WERI-Rb-1 (cell line): ENCODE results near the gene TCF12.

Experiments
- DNase-seq: peaks from one replicate; pipeline ENCODE4 v3.0.0-alpha.2; 2020
- H3K27ac ChIP-seq: fragments of 250-450 bp; sonication (Bioruptor Pico); 2 replicates; pipeline ENCODE4 v1.5.1; 2020; ENCODE audit warnings: mild to moderate bottlenecking, moderate library complexity
- H3K27me3 ChIP-seq: fragments of 250-450 bp; sonication (Bioruptor Pico); 2 replicates; pipeline ENCODE4 v1.5.1; 2021; ENCODE audit warnings: mild to moderate bottlenecking, low read depth, moderate library complexity; ENCODE audit not compliant: insufficient read depth, severe bottlenecking
- H3K36me3 ChIP-seq: fragments of 250-450 bp; sonication (Bioruptor Pico); 2 replicates; pipeline ENCODE4 v1.5.1; 2020; ENCODE audit warnings: mild to moderate bottlenecking, moderate library complexity
- H3K4me3 ChIP-seq: 2 replicates; pipeline ENCODE4 v1.5.1; 2011; ENCODE audit warnings: low read depth, mild to moderate bottlenecking, control low read depth, low read length
- H3K9me3 ChIP-seq: fragments of 250-450 bp; sonication (Bioruptor Pico); 2 replicates; pipeline ENCODE4 v1.5.1; 2021; ENCODE audit warnings: mild to moderate bottlenecking, moderate library complexity; ENCODE audit not compliant: severe bottlenecking
- TF ChIP-seq, protein P1 (sequence below): IDR thresholded peaks from 2 replicates; pipeline ENCODE4 v1.5.1; 2011; ENCODE audit warnings: low read depth, mild to moderate bottlenecking, control low read depth, inconsistent platforms, low read length

Gene TCF12

DNA sequence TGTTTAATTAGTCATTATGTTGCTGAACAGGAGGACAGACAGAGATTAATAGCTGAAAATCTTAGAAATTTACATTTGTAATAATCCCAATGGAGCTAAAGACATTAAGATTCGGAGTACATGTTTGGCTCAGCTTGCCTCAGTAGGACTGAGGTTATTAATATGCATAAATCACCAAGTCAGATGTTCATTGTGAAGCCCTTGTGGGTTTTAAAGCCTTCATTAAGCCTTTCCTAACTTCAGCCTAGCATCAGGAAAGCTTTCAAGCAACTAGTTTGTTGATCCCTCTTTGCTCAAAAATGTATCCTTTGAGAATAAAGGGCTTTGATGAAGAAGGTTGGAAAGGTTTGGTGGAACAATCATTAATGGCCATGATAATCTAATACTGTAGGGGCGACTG is 279.7 kb downstream of the TCF12 start:
- no peak for DNase-seq
- Histone ChIP-seq H3K9me3 (no peaks in the 10 kb centered on the region), H3K27me3 (no peaks in the 10 kb centered on the region), H3K27ac (no peak overlapping the region), H3K4me3 (no peak overlapping the region), H3K36me3 (peaks cover 26% of the 10 kb centered on the region)
- TF ChIP-seq, protein P1, sequence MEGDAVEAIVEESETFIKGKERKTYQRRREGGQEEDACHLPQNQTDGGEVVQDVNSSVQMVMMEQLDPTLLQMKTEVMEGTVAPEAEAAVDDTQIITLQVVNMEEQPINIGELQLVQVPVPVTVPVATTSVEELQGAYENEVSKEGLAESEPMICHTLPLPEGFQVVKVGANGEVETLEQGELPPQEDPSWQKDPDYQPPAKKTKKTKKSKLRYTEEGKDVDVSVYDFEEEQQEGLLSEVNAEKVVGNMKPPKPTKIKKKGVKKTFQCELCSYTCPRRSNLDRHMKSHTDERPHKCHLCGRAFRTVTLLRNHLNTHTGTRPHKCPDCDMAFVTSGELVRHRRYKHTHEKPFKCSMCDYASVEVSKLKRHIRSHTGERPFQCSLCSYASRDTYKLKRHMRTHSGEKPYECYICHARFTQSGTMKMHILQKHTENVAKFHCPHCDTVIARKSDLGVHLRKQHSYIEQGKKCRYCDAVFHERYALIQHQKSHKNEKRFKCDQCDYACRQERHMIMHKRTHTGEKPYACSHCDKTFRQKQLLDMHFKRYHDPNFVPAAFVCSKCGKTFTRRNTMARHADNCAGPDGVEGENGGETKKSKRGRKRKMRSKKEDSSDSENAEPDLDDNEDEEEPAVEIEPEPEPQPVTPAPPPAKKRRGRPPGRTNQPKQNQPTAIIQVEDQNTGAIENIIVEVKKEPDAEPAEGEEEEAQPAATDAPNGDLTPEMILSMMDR: no peak

DNA sequence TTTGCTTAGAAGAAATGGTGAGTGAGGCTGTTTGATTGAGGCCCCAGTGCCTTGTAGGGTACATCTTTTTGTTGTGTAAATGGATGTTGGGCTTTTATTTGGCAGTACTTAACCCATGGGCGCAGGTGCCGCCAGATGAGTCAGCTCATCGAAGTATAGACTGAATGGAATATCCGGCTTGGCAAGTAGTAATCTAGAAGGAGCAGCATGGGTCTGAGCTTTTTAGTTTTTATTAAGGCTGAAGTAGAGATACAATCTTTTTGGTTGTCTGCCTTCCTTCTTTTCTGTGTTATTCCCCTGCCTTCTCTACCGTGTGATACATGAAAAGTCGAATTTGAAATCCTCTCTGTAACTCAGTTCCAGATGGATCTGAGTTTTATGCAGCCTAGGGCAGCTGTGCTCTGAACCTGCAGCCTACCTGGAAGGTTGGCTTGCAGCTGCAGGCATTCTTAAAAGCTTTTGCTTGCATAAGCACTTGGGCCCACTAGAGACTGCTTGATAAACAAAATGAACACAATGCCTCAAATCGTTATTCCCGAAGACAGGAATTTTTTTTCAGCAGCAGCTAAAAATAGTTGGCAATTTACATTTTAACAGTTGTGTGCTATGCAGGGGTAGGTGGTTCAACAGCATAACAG is 280.3 kb downstream of the TCF12 start:
- Histone ChIP-seq H3K27me3 (no peaks in the 10 kb centered on the region), H3K27ac (no peak overlapping the region), H3K4me3 (no peak overlapping the region), H3K36me3 (peaks cover 21% of the 10 kb centered on the region), H3K9me3 (no peaks in the 10 kb centered on the region)
- DNase-seq: no peak
- TF ChIP-seq, protein P1: no peak

DNA sequence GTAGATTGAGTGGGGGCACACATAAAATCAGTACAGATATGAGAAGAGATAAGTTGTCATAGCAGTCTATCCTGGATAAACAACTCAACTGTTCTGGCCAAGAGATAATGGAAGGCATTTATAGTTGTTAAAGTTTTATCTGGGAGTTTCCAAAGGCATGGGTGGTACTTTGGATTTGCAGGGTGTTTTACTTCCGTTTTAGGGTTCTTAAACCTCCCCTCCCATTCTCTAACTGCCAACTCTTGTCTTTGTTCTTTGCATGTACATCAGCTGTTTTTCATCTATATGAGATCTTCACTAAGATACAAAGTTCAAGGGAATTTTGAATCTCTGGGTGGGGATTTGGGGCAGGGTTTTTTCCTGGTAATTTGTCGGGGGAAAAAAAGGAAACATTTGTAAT is 283.1 kb downstream of the TCF12 start:
- TF ChIP-seq, protein P1: no peak
- peaks cover 13% of the 10 kb centered on the region for H3K36me3 ChIP-seq
- DNase-seq: no peak
- no peak overlapping the region for H3K4me3 ChIP-seq
- H3K27ac ChIP-seq: no peak overlapping the region
- no peaks in the 10 kb centered on the region for H3K27me3 ChIP-seq
- no peaks in the 10 kb centered on the region for H3K9me3 ChIP-seq

DNA sequence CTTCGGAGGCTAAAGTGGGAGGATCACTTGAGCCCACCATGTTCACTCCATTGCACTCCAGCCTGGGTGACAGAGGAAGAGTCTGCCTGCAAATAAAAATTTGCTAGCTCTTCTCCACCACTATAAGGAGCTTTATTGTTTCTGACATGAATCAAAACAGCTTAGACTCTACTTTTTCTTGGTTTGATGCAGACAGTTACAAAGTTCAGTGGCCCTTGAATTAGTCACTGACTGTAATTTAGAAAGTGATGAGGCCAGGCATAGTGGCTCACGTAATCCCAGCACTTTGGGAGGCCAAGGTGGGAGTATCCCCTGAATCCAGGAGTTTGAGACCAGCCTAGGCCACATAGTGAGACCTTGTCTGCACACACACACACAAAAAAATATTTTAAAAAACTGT is 285.5 kb downstream of the TCF12 start:
- Histone ChIP-seq H3K9me3 (no peaks in the 10 kb centered on the region), H3K27ac (no peak overlapping the region), H3K27me3 (no peaks in the 10 kb centered on the region), H3K36me3 (peaks cover 5% of the 10 kb centered on the region), H3K4me3 (no peak overlapping the region)
- no peak for DNase-seq
- TF ChIP-seq, protein P1: no peak

DNA sequence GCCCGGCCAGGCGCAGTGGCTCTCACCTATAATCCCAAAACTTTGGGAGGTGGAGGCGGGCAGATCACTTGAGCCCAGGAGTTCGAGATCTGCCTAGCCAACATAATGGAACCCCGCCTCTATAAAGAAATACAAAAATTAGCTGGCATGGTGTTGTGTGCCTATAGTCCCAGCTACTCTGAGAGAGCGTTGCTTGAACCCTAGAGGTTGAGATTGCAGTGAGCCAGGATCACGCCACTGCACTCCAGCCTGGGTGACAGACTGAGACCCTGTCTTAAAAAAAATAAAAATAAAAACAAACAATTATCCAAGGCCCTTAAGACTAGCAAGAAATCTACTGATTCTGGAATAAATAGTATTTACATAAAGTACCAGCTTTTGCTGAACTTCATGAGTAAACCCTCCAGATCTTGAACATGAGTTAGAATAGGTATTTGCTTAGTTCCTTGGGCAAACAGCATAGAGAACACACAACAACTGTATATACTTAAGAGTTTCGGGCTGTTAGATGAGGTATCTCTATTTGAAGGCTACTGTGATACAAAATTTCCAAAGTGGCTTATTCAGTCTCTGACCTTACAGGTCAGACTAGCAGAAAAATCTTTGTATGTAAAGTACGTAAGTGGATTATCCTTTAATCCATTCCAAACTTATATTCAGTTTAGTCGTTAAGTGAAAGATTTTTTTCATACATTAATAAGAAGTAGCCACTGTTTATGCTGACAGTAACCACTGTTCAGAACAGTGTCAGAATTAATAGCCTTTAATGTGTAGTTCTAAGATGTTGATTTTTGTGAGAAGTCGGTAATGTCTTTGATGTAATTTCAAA is 286.8 kb downstream of the TCF12 start:
- DNase-seq: no peak
- H3K27me3 ChIP-seq: no peaks in the 10 kb centered on the region
- no peaks in the 10 kb centered on the region for H3K9me3 ChIP-seq
- H3K36me3 ChIP-seq: no peaks in the 10 kb centered on the region
- TF ChIP-seq, protein P1: no peak
- no peak overlapping the region for H3K27ac ChIP-seq
- H3K4me3 ChIP-seq: no peak overlapping the region
